GM12878 (cell line): Measurements from ENCODE around the gene ADGRL2.

ENCODE experiments used
- CHD2 ChIP-seq: IDR thresholded peaks from 2 replicates; pipeline ENCODE4 v1.6.1; 2011; ENCODE audit warnings: low read depth, low read length, improper control_type of control experiment, borderline replicate concordance
- CTCF ChIP-seq, 3 experiments: IDR thresholded peaks in 2 of 3; conservative IDR thresholded peaks in 1 of 3; 2 replicates each; pipeline ENCODE4 v1.5.1; 2011; ENCODE audit warnings: low read depth in 3 of 3, low read length in 3 of 3, mild to moderate bottlenecking in 3 of 3, control low read depth in 2 of 3, moderate library complexity in 2 of 3, inconsistent platforms in 1 of 3, mixed read lengths in 1 of 3; ENCODE audit not compliant: control insufficient read depth in 2 of 3, insufficient read depth in 1 of 3; ENCODE audit errors: extremely low read depth in 1 of 3
- EP300 ChIP-seq, 2 experiments: fragments of 150-350 bp in 1 of 2; IDR thresholded peaks; 2 replicates each; pipeline ENCODE4 v1.6.1; 2011 to 2012; ENCODE audit warnings: low read depth in 2 of 2, low read length in 2 of 2, borderline replicate concordance in 1 of 2, improper control_type of control experiment in 1 of 2, inconsistent platforms in 1 of 2; ENCODE audit not compliant: control insufficient read depth in 1 of 2
- EZH2 ChIP-seq: IDR thresholded peaks from 2 replicates; pipeline ENCODE4 v1.6.1; 2012; ENCODE audit warnings: low read depth, mild to moderate bottlenecking, control low read depth, inconsistent platforms, low read length, borderline replicate concordance; ENCODE audit not compliant: control insufficient read depth
- HDAC6 ChIP-seq: fragments of 200-600 bp; sonication (generic); IDR thresholded peaks from one replicate; pipeline ENCODE4 v1.8.0; 2017; ENCODE audit warnings: antibody characterized with exemption; ENCODE audit not compliant: unreplicated experiment
- KDM1A ChIP-seq: fragments of 200-600 bp; sonication (generic); IDR thresholded peaks from 2 replicates; pipeline ENCODE4 v1.6.1; 2016; ENCODE audit warnings: borderline replicate concordance
- PAX5 ChIP-seq: IDR thresholded peaks from 2 replicates; pipeline ENCODE4 v1.6.1; 2011; ENCODE audit warnings: low read depth, low read length, borderline replicate concordance
- RAD21 ChIP-seq: IDR thresholded peaks from 2 replicates; pipeline ENCODE4 v1.6.1; 2011; ENCODE audit warnings: mild to moderate bottlenecking, low read depth, low read length, moderate library complexity; ENCODE audit not compliant: insufficient read depth
- SP1 ChIP-seq: IDR thresholded peaks from one replicate; pipeline ENCODE4 v1.6.1; 2011; ENCODE audit warnings: low read depth, low read length
- SREBF2 ChIP-seq: IDR thresholded peaks from 2 replicates; pipeline ENCODE4 v1.6.1; 2012; ENCODE audit warnings: mild to moderate bottlenecking, low read length
- TAF1 ChIP-seq: IDR thresholded peaks from 2 replicates; pipeline ENCODE4 v1.6.1; 2011; ENCODE audit warnings: mild to moderate bottlenecking, low read depth, low read length, borderline replicate concordance
- TBL1XR1 ChIP-seq: IDR thresholded peaks from 2 replicates; pipeline ENCODE4 v1.6.1; 2012; ENCODE audit warnings: low read depth, low read length, improper control_type of control experiment
- USF1 ChIP-seq: IDR thresholded peaks from 2 replicates; pipeline ENCODE4 v1.6.1; 2011; ENCODE audit warnings: borderline replicate concordance, low read depth, mild to moderate bottlenecking, moderate library complexity, mixed read lengths, low read length; ENCODE audit not compliant: insufficient read depth; ENCODE audit errors: extremely low read length
- YY1 ChIP-seq: IDR thresholded peaks from 2 replicates; pipeline ENCODE4 v1.6.1; 2011; ENCODE audit warnings: low read depth, mild to moderate bottlenecking, low read length

- no peak for TF ChIP-seq PAX5
- TF ChIP-seq CTCF (IDR thresholded peaks at IDR 0.05 in 2 of 3, conservative IDR thresholded peaks at IDR 0.05 in 1 of 3; ENCODE audit: control insufficient read depth in 2 of 3, extremely low read depth in 1 of 3, insufficient read depth in 1 of 3, low read depth in 3 of 3, low read length in 3 of 3): no peak
- no peak for TF ChIP-seq CHD2
- no peak for TF ChIP-seq SREBF2
- no peak for TF ChIP-seq TAF1
- TF ChIP-seq EP300 (IDR thresholded peaks at IDR 0.05; ENCODE audit: borderline replicate concordance in 1 of 2, control insufficient read depth in 1 of 2, low read depth in 2 of 2, low read length in 2 of 2): no peak
- TF ChIP-seq USF1: no peak
- TF ChIP-seq KDM1A: no peak
- no peak for TF ChIP-seq YY1
- TF ChIP-seq RAD21: no peak
- peak; percentile 82 for TF ChIP-seq HDAC6
- no peak for TF ChIP-seq TBL1XR1
- TF ChIP-seq SP1: no peak
- TF ChIP-seq EZH2: no peak
These were observed at the start of gene ADGRL2 for GRCh38 chr1:81800695-81801650.
